ENCODE data around the gene MDP1.

MDP1 gene

GRCh38 chr14:24207625-24208024 lies 8.2 kb downstream of the MDP1 start:
- no peak overlapping the region for H2AFZ ChIP-seq (ENCODE audit: low read length)

DNA sequence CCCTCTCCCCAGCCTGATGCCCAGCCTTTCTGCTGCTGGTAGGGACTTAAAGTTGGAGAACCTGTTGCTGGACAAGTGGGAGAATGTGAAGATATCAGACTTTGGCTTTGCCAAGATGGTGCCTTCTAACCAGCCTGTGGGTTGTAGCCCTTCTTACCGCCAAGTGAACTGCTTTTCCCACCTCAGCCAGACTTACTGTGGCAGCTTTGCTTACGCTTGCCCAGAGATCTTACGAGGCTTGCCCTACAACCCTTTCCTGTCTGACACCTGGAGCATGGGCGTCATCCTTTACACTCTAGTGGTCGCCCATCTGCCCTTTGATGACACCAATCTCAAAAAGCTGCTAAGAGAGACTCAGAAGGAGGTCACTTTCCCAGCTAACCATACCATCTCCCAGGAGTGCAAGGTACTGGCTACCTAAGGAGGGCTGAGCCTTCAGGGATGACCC lies 8.7 kb downstream of the MDP1 start:
- Histone ChIP-seq H3K79me2 (ENCODE audit: insufficient read depth, low read length) (peaks cover 23% of the 10 kb centered on the region), H4K20me1 (ENCODE audit: insufficient read depth, low read length, poor library complexity, severe bottlenecking) (peaks cover 5% of the 10 kb centered on the region), H3K4me2 (ENCODE audit: low read depth, low read length, poor library complexity, severe bottlenecking) (no peak overlapping the region), H3K27me3 (ENCODE audit: insufficient read depth, low read length, poor library complexity, severe bottlenecking) (no peaks in the 10 kb centered on the region), H3K9ac (ENCODE audit: low read depth, low read length, poor library complexity, severe bottlenecking) (no peak overlapping the region), H3K4me1 (ENCODE audit: insufficient read depth, low read length, poor library complexity, severe bottlenecking) (peaks cover 10% of the 10 kb centered on the region), H2AFZ (ENCODE audit: low read length) (no peak overlapping the region), H3F3A (ENCODE audit: low read depth) (no peaks in the 10 kb centered on the region), H3K9me3 (ENCODE audit: insufficient read depth, low read depth, low read length) (no peaks in the 10 kb centered on the region), H3K36me3 (ENCODE audit: insufficient read depth, low read length) (peaks cover 22% of the 10 kb centered on the region; the same call in 1 of the 2 replicates), H3K9me2 (replicated peaks; ENCODE audit: low read depth, low read length) (no peaks in the 10 kb centered on the region), H3K4me3 (ENCODE audit: low read length, poor library complexity, severe bottlenecking) (no peak overlapping the region)
- TF ChIP-seq CTCF (conservative IDR thresholded peaks at IDR 0.05; ENCODE audit: low read length) (no peak), EZH2phosphoT487 (IDR thresholded peaks at IDR 0.05; ENCODE audit: borderline replicate concordance) (no peak)

More at GRCh38 chr14:24207625-24208024, 8.2 kb downstream of the MDP1 start:
- Histone ChIP-seq H3K9me2 (replicated peaks; ENCODE audit: low read depth, low read length) (no peaks in the 10 kb centered on the region), H4K20me1 (ENCODE audit: insufficient read depth, low read length, poor library complexity, severe bottlenecking) (peaks cover 5% of the 10 kb centered on the region), H3F3A (ENCODE audit: low read depth) (no peaks in the 10 kb centered on the region), H3K4me1 (ENCODE audit: insufficient read depth, low read length, poor library complexity, severe bottlenecking) (peaks cover 12% of the 10 kb centered on the region), H3K27me3 (ENCODE audit: insufficient read depth, low read length, poor library complexity, severe bottlenecking) (no peaks in the 10 kb centered on the region), H3K79me2 (ENCODE audit: insufficient read depth, low read length) (peaks cover 28% of the 10 kb centered on the region), H3K9ac (ENCODE audit: low read depth, low read length, poor library complexity, severe bottlenecking) (no peak overlapping the region), H3K4me3 (ENCODE audit: low read length, poor library complexity, severe bottlenecking) (no peak overlapping the region), H3K36me3 (ENCODE audit: insufficient read depth, low read length) (peaks cover 22% of the 10 kb centered on the region; the same call in 1 of the 2 replicates), H3K4me2 (ENCODE audit: low read depth, low read length, poor library complexity, severe bottlenecking) (no peak overlapping the region), H3K9me3 (ENCODE audit: insufficient read depth, low read depth, low read length) (no peaks in the 10 kb centered on the region)
- TF ChIP-seq CTCF (conservative IDR thresholded peaks at IDR 0.05; ENCODE audit: low read length), result no peak
- no peak for TF ChIP-seq EZH2phosphoT487 (IDR thresholded peaks at IDR 0.05; ENCODE audit: borderline replicate concordance)

DNA sequence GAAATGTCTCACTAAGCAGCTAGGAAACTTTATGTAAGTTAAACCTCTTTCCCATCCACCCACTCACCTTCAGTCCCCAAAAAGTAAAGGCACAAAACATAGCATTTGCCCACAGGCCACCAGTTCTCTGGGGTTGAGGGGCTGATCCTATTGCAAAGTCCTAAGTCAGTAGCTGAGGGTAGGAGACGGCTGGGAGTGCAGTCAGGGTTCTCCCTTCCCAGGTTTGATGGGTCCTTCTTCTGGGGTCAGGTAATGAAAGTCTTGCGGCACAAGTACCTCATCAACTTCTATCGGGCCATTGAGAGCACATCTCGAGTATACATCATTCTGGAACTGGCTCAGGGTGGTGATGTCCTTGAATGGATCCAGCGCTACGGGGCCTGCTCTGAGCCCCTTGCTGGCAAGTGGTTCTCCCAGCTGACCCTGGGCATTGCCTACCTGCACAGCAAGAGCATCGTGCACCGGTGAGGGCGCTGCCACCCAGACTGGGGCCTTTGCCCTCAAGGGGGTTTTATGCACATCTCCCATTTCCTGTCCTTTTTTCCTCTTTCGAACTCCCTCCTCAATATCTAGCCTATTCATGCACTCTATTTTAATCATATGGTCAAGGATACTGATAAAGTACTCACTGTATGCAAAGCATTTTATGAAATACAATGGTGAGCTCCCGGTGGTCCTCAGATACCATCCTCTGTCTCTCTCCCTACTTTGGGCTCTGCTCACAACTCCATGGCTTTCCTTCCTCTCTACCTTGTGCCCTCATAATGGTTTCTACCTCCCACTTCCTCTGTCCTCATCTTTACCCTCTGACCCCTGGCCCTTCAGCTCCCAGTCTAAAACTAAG lies 9.4 kb downstream of the MDP1 start:
- no peaks in the 10 kb centered on the region for H3K27me3 ChIP-seq (ENCODE audit: insufficient read depth, low read length, poor library complexity, severe bottlenecking)
- no peaks in the 10 kb centered on the region for H3F3A ChIP-seq (ENCODE audit: low read depth)
- no peak overlapping the region for H3K9ac ChIP-seq (ENCODE audit: low read depth, low read length, poor library complexity, severe bottlenecking)
- no peak overlapping the region for H2AFZ ChIP-seq (ENCODE audit: low read length)
- peaks cover 17% of the 10 kb centered on the region for H3K79me2 ChIP-seq (ENCODE audit: insufficient read depth, low read length)
- no peaks in the 10 kb centered on the region for H3K9me2 ChIP-seq (replicated peaks; ENCODE audit: low read depth, low read length)
- H3K4me3 ChIP-seq (ENCODE audit: low read length, poor library complexity, severe bottlenecking), result no peak overlapping the region
- H3K9me3 ChIP-seq (ENCODE audit: insufficient read depth, low read depth, low read length), result no peaks in the 10 kb centered on the region; the same call in 1 of the 2 replicates
- H3K4me2 ChIP-seq (ENCODE audit: low read depth, low read length, poor library complexity, severe bottlenecking), result no peak overlapping the region
- H4K20me1 ChIP-seq (ENCODE audit: insufficient read depth, low read length, poor library complexity, severe bottlenecking), result peaks cover 5% of the 10 kb centered on the region
- no peak for TF ChIP-seq EZH2phosphoT487 (IDR thresholded peaks at IDR 0.05; ENCODE audit: borderline replicate concordance)
- no peak for TF ChIP-seq CTCF (conservative IDR thresholded peaks at IDR 0.05; ENCODE audit: low read length)
- H3K4me1 ChIP-seq (ENCODE audit: insufficient read depth, low read length, poor library complexity, severe bottlenecking), result peaks cover 3% of the 10 kb centered on the region
- peaks cover 22% of the 10 kb centered on the region; the same call in 1 of the 2 replicates for H3K36me3 ChIP-seq (ENCODE audit: insufficient read depth, low read length)
